ENCODE results near the gene RABGAP1.

GRCh38 chr9:122940749-122941581, at the start of gene RABGAP1:
- TF ChIP-seq CTCF (IDR thresholded peaks at IDR 0.05; ENCODE audit: low read length): no peak
- TF ChIP-seq EZH2 (optimal IDR thresholded peaks at IDR 0.05; ENCODE audit: low read depth, low read length): no peak
